ENCODE data around the gene IL1RAPL1.
"Not testable (repeated sequence)": the region's sequence is repeated elsewhere in the genome, so short reads cannot be mapped to it uniquely, and the experiment has no call there.

The IL1RAPL1 gene

GRCh38 chrX:29110041-29110440 is 522.8 kb downstream of the IL1RAPL1 start:
- no peak for DNase-seq (ENCODE audit: low read depth, low spot score)

GRCh38 chrX:29113221-29113620 is 526.0 kb downstream of the IL1RAPL1 start:
- DNase-seq (ENCODE audit: low read depth, low spot score) = no peak

- DNase-seq (ENCODE audit: low read depth, low spot score) = not testable (repeated sequence)
Measured at GRCh38 chrX:29122817-29123216, 535.6 kb downstream of the IL1RAPL1 start.

DNA sequence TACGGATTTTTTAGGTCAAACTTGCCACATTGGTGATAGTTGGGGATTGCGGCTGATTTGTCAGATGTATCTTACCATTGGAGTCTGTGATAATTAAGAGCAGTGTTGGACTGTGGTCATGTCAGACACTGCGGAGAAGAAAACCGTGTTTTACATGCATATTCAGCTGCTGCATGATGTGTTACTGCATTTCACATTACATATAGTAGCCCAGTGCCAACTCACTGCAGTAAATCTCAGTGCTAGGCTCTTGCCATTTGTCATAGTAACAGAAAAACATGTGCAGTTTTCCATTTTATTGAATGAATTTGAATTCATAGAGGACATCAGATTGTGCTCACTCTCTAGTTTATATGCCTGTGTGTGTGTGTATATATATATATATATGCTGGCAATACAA is 543.7 kb downstream of the IL1RAPL1 start:
- DNase-seq (ENCODE audit: low read depth, low spot score) = no peak

GRCh38 chrX:29136904-29137303 is 549.7 kb downstream of the IL1RAPL1 start:
- no peak for DNase-seq (ENCODE audit: low read depth, low spot score)

- DNase-seq (ENCODE audit: low read depth, low spot score) = no peak
Measured at GRCh38 chrX:29138003-29138402, 550.8 kb downstream of the IL1RAPL1 start.

- DNase-seq (ENCODE audit: low read depth, low spot score) = no peak
Measured at GRCh38 chrX:29143356-29143755, 556.1 kb downstream of the IL1RAPL1 start.

GRCh38 chrX:29143756-29144155 is 556.5 kb downstream of the IL1RAPL1 start:
- no peak for DNase-seq (ENCODE audit: low read depth, low spot score)

DNA sequence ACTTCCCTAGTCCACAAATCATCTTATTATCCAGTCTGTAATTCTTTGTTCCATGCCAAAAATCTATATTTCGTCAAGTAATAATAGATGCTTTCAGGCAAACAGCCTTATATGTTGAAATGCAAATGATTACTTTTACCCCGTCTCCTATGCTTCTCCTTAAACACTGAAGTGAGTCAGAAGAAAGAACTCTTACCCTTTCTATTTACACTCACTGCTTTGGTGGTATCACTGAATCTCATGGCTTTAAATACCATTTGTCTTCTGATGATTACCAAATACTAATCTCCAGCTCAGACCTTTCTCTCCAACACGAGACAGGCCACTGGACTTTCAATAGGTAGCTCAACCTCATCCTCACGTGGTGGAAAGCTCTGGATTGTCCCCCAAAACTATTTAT is 558.1 kb downstream of the IL1RAPL1 start:
- DNase-seq (ENCODE audit: low read depth, low spot score) = no peak

DNA sequence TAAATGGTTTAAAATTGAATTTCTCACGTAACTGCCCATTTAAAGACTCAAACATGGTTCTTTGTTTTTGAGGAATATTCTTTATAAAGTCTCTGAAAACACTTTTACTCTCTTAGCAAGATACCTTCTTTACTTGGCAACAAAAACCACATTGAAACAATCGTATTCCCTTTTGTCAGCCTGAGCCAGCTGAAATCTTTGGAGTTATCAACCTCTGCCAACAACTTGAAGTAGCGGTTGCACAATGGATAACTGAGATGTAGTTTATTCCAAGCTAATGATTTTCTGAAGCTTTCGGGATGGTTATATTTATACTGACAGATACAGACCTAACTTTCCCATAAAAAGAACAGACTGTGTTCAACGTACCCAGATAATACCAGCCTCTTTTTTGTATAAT is 561.3 kb downstream of the IL1RAPL1 start:
- no peak for DNase-seq (ENCODE audit: low read depth, low spot score)

- DNase-seq (ENCODE audit: low read depth, low spot score) = no peak
Measured at GRCh38 chrX:29155286-29155685, 568.0 kb downstream of the IL1RAPL1 start.

- no peak for DNase-seq (ENCODE audit: low read depth, low spot score)
Measured at GRCh38 chrX:29172880-29173279, 585.6 kb downstream of the IL1RAPL1 start.

DNA sequence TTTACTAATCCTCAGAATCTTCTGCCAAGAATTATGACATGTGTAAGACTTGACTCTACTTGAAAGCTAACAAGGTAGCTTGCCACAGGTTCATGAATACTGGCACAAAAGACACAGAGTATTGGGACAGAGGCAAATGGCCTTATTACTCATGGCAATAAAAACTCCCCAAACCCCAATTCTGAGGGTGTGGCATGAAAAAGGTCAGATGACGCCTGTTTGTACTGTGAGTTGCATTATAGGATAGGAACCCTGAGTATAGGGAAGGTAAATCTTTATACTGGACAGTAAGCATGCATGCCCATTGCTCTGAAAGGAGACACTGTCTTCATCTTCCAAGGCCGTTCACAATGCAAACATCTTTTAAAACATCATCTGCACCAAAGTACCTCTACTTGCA is 600.0 kb downstream of the IL1RAPL1 start:
- DNase-seq (ENCODE audit: low read depth, low spot score) = no peak

GRCh38 chrX:29196501-29196900 is 609.3 kb downstream of the IL1RAPL1 start:
- DNase-seq (ENCODE audit: low read depth, low spot score) = no peak

DNA sequence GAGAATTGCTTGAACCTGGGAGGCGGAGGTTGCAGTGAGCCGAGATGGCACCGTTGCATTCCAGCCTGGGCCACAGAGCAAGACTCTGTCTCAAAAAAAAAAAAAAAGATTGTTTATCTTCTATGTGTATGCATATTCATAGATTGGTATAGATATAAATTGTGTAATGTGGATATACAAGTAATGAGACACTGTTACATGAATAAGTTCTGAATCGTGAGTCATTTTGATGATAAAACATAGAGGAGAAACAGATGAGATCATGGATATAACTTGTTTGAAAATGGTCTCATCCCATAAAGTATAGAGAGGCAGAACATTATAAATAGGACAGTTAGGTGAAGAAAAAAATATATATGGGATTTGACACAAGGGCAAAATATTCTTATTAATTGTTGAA is 628.0 kb downstream of the IL1RAPL1 start:
- DNase-seq (ENCODE audit: low read depth, low spot score) = no peak

DNA sequence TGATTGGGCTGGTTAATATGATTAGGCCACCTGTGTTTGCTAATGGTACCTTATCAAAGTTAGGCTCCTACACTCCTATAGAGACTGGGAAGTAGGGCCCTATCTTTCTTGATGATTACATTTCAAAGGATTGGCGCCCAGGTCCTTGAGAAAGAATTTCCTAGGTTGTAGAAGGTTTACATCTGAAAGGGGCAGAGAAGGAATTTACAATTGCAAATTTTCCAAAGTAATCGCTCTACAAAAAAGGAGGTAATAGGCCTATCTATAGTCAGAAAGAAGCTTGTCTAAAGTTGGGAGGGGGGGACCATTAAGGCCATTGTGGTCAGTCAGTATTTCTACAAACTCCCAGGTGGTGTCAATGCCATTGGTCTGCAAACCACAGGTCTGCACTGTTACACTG is 638.4 kb downstream of the IL1RAPL1 start:
- no peak for DNase-seq (ENCODE audit: low read depth, low spot score)

DNA sequence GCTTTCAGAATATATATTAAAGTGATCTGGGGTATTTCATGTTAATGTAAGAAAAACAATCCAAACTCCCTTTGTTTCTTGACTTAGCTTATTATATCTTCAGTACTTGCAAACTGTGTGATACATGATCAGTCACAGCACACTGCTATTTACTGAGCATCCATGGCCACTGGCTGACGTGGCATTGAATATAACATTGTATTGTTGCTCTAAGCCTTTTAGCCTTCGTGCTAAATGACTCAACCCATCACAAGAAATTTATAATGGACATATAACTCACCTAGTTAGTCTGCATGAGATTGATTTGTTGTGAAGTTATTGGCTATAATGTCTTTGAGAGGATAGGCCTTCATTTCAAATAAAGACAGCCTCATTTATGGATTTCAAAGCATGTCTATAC is 642.6 kb downstream of the IL1RAPL1 start:
- no peak for DNase-seq (ENCODE audit: low read depth, low spot score)

GRCh38 chrX:29231800-29232199 is 644.6 kb downstream of the IL1RAPL1 start:
- DNase-seq (ENCODE audit: low read depth, low spot score) = no peak

DNA sequence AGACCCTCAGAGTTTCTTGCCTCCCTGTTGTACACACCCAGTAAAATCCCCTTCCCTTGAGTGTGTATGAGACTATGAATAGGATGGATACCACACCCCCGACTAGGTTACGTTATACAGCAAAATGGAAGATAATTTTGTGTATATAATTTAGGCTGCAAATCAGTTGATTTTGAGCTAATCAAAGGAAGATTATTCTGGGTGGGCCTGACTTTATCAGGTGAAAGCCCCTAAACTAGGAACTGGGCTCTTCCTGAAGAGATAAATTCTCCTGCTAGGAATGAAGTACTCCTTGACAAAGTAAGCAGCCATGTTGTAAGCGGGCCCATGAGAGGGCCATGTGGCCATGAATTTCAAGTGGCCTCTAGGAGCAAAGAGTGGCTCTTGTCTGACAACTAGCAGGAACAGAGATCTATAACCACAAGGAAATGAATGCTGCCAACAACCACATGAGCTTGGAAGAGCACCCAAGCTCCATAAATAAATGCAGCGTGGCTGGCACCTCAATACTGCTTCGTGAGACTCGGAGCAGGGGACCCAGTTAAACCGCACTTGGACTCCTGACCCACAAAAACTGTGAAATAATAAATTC is 646.4 kb downstream of the IL1RAPL1 start:
- no peak for DNase-seq (ENCODE audit: low read depth, low spot score)

DNA sequence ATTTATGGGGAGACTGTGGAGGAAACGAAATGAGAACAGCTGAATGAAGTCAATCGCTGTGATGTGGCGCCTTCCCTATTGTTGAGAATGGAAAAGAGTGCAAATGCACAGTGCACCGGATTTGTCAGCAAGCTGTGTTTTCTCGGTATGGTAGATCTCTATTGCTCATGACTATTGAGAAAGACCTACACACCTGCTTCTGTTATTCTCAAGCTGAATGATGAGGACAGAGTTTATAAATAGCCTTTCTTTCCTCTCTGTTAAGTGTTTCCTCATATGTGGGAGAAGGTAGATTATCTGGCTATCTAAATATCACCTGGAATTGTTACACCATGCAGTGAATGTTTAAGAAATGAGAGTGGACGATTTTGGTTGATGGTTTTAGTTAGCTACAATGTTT is 650.7 kb downstream of the IL1RAPL1 start:
- DNase-seq (ENCODE audit: low read depth, low spot score) = no peak

- no peak for DNase-seq (ENCODE audit: low read depth, low spot score)
Measured at GRCh38 chrX:29241809-29242208, 654.6 kb downstream of the IL1RAPL1 start.

DNA sequence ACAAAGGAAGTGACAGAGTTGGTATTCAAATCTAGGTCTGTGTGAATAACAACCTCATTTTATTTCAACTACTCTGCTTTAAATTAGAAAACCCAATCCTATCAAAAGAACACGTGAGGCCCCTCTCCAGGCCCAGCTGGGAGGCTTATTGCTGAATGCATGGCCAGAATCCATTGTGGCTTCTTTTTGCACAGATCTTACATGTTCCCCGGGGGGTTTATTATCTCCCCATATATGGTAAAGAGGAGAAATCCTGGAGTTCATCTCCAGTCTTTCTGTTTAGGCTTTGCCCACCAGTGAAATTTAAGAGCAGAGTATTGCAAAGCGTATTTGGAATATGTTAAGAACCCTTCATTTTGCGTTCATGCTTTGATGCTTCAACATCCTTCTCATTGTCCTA is 655.6 kb downstream of the IL1RAPL1 start:
- no peak for DNase-seq (ENCODE audit: low read depth, low spot score)

DNA sequence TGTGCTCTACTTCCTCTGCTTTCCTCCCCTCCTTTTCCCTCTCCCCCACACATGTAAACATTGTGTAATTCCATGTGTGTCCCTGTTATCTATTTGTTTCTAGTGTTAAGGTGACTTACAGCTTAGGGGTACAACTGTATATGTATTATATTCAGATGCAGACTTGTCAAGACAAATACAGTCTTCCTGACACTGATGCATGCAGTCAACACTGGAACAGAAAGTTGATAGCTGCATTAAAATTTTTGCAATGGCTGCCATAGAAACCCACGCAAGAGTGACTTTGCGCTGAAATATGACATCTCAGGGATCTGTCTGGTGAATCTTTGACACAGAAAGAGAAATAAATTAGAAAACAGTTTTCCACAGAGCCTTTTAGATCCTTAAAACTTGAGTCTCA is 656.7 kb downstream of the IL1RAPL1 start:
- DNase-seq (ENCODE audit: low read depth, low spot score) = no peak

DNA sequence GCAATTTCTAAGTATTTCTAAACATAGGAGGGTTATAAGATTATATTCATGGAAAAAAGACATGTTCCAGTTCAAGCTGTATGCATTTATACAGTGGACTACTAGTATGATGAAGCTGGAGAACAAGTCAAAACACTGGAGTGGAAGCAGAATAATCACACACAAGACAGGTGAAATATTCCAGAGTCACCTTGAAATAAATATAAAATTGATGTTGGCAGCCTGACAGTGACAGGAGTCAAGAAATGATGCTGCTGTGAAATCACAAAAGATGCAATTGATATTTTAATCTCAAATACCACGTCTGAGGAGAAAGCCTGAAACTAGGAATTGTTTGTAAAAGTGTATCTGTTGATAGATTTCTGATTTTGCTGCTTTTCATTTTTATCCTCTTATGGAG is 667.3 kb downstream of the IL1RAPL1 start:
- no peak for DNase-seq (ENCODE audit: low read depth, low spot score)
